Keratinocyte (primary cell): ENCODE results near the gene RNF152. TPM values are rescaled to one million over a fixed set of nuclear protein-coding genes. Genes with fewer than 3 reads are reported as not detected.

Experiments
- DNase-seq: peaks from one replicate; pipeline ENCODE4 v3.0.0-alpha.2; 2011; ENCODE audit warnings: low read depth, missing footprints, low spot score
- FAIRE-seq: peaks from 2 replicates; lab custom pipeline; 2011; peaks lifted over from hg19 to GRCh38; lab: Jason Lieb, UNC
- H2AFZ ChIP-seq: 2 replicates; pipeline ENCODE4 v1.6.0; 2012; ENCODE audit warnings: low read length, control low read depth, inconsistent platforms; ENCODE audit not compliant: control insufficient read depth
- H3K27ac ChIP-seq: 2 replicates; pipeline ENCODE4 v1.5.1; 2011; ENCODE audit warnings: low read length; ENCODE audit not compliant: control insufficient read depth, insufficient read depth
- H3K27me3 ChIP-seq: 3 replicates; pipeline ENCODE4 v1.6.0; 2011; ENCODE audit warnings: low read length; ENCODE audit not compliant: control insufficient read depth, insufficient read depth; ENCODE audit errors: extremely low read depth
- H3K36me3 ChIP-seq, 2 experiments: 2 replicates in 1 of 2; 3 replicates in 1 of 2; pipeline ENCODE4 v1.5.1; 2011; ENCODE audit warnings: low read length in 2 of 2, mild to moderate bottlenecking in 1 of 2; ENCODE audit not compliant: control insufficient read depth in 2 of 2, insufficient read depth in 2 of 2; ENCODE audit errors: extremely low read depth in 1 of 2
- H3K4me1 ChIP-seq: 3 replicates; pipeline ENCODE4 v1.5.1; 2011; ENCODE audit warnings: low read length; ENCODE audit not compliant: control insufficient read depth, insufficient read depth; ENCODE audit errors: extremely low read depth
- H3K4me2 ChIP-seq: 3 replicates; pipeline ENCODE4 v1.6.0; 2011; ENCODE audit warnings: low read depth, low read length; ENCODE audit not compliant: control insufficient read depth, insufficient read depth; ENCODE audit errors: extremely low read depth
- H3K4me3 ChIP-seq, 3 experiments: fragments of 200-600 bp in 1 of 3; sonication (generic) in 1 of 3; 2 replicates in 2 of 3; 3 replicates in 1 of 3; pipeline ENCODE4 v1.5.1; 2011 to 2016; ENCODE audit warnings: low read length in 3 of 3, mild to moderate bottlenecking in 3 of 3, control low read depth in 2 of 3, inconsistent platforms in 1 of 3, low read depth in 1 of 3, mixed read lengths in 1 of 3, mixed run types in 1 of 3, moderate library complexity in 1 of 3; ENCODE audit not compliant: control insufficient read depth in 2 of 3, insufficient read depth in 2 of 3; ENCODE audit errors: extremely low read depth in 1 of 3
- H3K79me2 ChIP-seq: 2 replicates; pipeline ENCODE4 v1.6.0; 2012; ENCODE audit warnings: low read length; ENCODE audit not compliant: control insufficient read depth, insufficient read depth
- H3K9ac ChIP-seq: 3 replicates; pipeline ENCODE4 v1.6.0; 2011; ENCODE audit warnings: low read length; ENCODE audit not compliant: control insufficient read depth, insufficient read depth; ENCODE audit errors: extremely low read depth
- H3K9me1 ChIP-seq: 3 replicates; pipeline ENCODE4 v1.6.0; 2011; ENCODE audit warnings: low read length; ENCODE audit not compliant: control insufficient read depth, insufficient read depth; ENCODE audit errors: extremely low read depth
- H3K9me3 ChIP-seq: 2 replicates; pipeline ENCODE4 v1.5.1; 2012; ENCODE audit warnings: low read depth, low read length; ENCODE audit not compliant: control insufficient read depth
- H4K20me1 ChIP-seq: 3 replicates; pipeline ENCODE4 v1.6.0; 2011; ENCODE audit warnings: low read length; ENCODE audit not compliant: control insufficient read depth, insufficient read depth; ENCODE audit errors: extremely low read depth
- CTCF ChIP-seq, 3 experiments: IDR thresholded peaks in 1 of 3; conservative IDR thresholded peaks in 1 of 3; optimal IDR thresholded peaks in 1 of 3; 2 replicates in 2 of 3; 3 replicates in 1 of 3; pipeline versions ENCODE3 to v1.5.1; 2011; ENCODE audit warnings: low read length in 3 of 3, mild to moderate bottlenecking in 3 of 3, moderate library complexity in 2 of 3, control low read depth in 1 of 3, inconsistent platforms in 1 of 3; ENCODE audit not compliant: insufficient read depth in 2 of 3; ENCODE audit errors: extremely low read depth in 1 of 3
- EZH2 ChIP-seq: IDR thresholded peaks from one replicate; pipeline ENCODE4 v1.6.1; 2012; ENCODE audit warnings: inconsistent platforms, mild to moderate bottlenecking, low read length, moderate library complexity
- dilution Hi-C: fragments of 300-500 bp; cut with MboI; formaldehyde crosslinking; loops from one replicate; pipeline ENCODE4 v1.7.0; 2020; ENCODE audit warnings: low sequenced_read_pairs; ENCODE audit not compliant: extremely low pct_ligation_motif_present
- polyA plus RNA-seq, 5 experiments: library from polyadenylated mRNA; depleted of rRNA in 3 of 5; stranded (reverse) in 3 of 5; stranded (forward) in 1 of 5; unstranded in 1 of 5; fragments of >200 nt; gene quantifications; 1 replicate in 1 of 5; 2 replicates in 3 of 5; 3 replicates in 1 of 5; pipeline versions ENCODE4 v1.2.1 to v1.2.3, GENCODE V29; 2011 to 2012; ENCODE audit warnings: missing spikeins in 2 of 5, low read depth in 1 of 5, low replicate concordance in 1 of 5

Gene RNF152
- polyA plus RNA-seq, 1 donor (not counting 4 experiments of a cell fraction or from before 2014, with no cell fraction given): 10.1 TPM

- Histone ChIP-seq H3K9me3 (no peaks in the 10 kb centered on the region), H3K36me3 (peaks cover 0 to 5% of the 10 kb centered on the region in 2 experiments), H3K27ac (no peak overlapping the region), H4K20me1 (no peaks in the 10 kb centered on the region), H3K4me1 (no peaks in the 10 kb centered on the region), H3K9ac (no peak overlapping the region), H2AFZ (no peak overlapping the region), H3K4me2 (no peak overlapping the region), H3K4me3 (no peak overlapping the region), H3K27me3 (no peaks in the 10 kb centered on the region), H3K79me2 (peaks cover 33% of the 10 kb centered on the region), H3K9me1 (no peaks in the 10 kb centered on the region)
- TF ChIP-seq EZH2 (no peak), CTCF (optimal IDR thresholded peaks at IDR 0.05 in 1 of 3, IDR thresholded peaks at IDR 0.05 in 1 of 3, conservative IDR thresholded peaks at IDR 0.05 in 1 of 3; ENCODE audit: extremely low read depth in 1 of 3, insufficient read depth in 2 of 3, low read length in 3 of 3) (no peak)
- no peak for DNase-seq
- dilution Hi-C loops: no loop called here
- FAIRE-seq: no peak
These were observed 47.6 kb downstream of the RNF152 start for GRCh38 chr18:61845197-61845596.

- DNase-seq (no peak), FAIRE-seq (no peak)
- H3K4me3 ChIP-seq: no peak overlapping the region
- peaks cover 0 to 5% of the 10 kb centered on the region in 2 experiments for H3K36me3 ChIP-seq
- no peaks in the 10 kb centered on the region for H3K9me1 ChIP-seq
- H3K27me3 ChIP-seq: no peaks in the 10 kb centered on the region
- peaks cover 34% of the 10 kb centered on the region for H3K79me2 ChIP-seq
- H3K4me2 ChIP-seq: no peak overlapping the region
- H3K4me1 ChIP-seq: no peaks in the 10 kb centered on the region
- no peak overlapping the region for H3K9ac ChIP-seq
- no peak overlapping the region for H3K27ac ChIP-seq
- no peaks in the 10 kb centered on the region for H4K20me1 ChIP-seq
- no peak overlapping the region for H2AFZ ChIP-seq
- dilution Hi-C loops: no loop called here
- H3K9me3 ChIP-seq: no peaks in the 10 kb centered on the region
- TF ChIP-seq EZH2 (no peak), CTCF (optimal IDR thresholded peaks at IDR 0.05 in 1 of 3, IDR thresholded peaks at IDR 0.05 in 1 of 3, conservative IDR thresholded peaks at IDR 0.05 in 1 of 3; ENCODE audit: extremely low read depth in 1 of 3, insufficient read depth in 2 of 3, low read length in 3 of 3) (no peak)
These were observed 48.1 kb downstream of the RNF152 start for GRCh38 chr18:61844726-61845125.
